NCI-H1417 (cell line): ENCODE measurements around the gene GLIPR1.
"Not testable (repeated sequence)": the region's sequence is repeated elsewhere in the genome, so short reads cannot be mapped to it uniquely, and the experiment has no call there.

Source experiments
- DNase-seq, 3 experiments: peaks; one replicate each; lab custom pipeline; 2025; lab: John Stamatoyannopoulos, UW

GLIPR1 gene

DNA sequence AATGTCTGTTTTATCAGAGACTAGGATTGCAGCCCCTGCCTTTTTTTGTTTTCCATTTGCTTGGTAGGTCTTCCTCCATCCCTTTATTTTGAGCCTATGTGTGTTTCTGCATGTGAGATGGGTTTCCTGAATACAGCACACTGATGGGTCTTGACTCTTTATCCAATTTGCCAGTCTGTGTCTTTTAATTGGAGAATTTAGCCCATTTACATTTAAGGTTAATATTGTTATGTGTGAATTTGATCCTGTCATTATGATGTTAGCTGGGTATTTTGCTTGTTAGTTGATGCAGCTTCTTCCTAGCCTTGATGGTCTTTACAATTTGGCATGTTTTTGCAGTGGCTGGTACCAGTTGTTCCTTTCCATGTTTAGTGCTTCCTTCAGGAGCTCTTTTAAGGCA lies 40.7 kb downstream of the GLIPR1 start:
- not testable (repeated sequence) for DNase-seq

DNA sequence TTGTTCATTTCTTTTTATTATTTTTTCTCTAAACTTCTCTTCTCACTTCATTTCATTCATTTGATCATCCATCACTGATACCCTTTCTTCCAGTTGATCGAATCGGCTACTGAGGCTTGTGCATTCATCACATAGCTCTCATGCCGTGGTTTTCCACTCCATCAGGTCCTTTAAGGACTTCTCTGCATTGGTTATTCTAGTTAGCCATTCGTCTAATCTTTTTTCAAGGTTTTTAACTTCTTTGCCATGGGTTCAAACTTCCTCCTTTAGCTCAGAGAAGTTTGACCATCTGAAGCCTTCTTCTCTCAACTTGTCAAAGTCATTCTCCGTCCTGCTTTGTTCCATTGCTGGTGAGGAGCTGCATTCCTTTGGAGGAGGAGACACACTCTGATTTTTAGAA lies 41.6 kb downstream of the GLIPR1 start:
- DNase-seq, result not testable (repeated sequence)

DNA sequence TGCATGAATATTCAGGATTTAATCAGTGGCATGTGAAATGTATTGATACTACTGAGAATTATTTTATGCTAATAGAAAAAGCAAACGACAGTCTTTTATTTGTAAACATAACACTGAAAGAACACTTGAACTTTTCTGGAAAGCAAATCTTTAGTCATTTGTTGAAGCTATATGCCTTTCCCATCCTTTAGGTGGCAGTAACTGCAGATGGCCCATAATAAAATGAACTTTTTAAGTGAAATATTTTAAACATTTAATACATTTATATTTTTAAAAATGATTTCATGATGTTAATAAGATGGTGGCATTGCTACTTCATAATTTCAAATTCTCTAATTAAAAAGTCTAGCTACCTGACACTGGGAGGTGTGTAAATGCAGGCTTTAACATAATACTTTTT lies 44.7 kb downstream of the GLIPR1 start:
- no peak for DNase-seq

DNA sequence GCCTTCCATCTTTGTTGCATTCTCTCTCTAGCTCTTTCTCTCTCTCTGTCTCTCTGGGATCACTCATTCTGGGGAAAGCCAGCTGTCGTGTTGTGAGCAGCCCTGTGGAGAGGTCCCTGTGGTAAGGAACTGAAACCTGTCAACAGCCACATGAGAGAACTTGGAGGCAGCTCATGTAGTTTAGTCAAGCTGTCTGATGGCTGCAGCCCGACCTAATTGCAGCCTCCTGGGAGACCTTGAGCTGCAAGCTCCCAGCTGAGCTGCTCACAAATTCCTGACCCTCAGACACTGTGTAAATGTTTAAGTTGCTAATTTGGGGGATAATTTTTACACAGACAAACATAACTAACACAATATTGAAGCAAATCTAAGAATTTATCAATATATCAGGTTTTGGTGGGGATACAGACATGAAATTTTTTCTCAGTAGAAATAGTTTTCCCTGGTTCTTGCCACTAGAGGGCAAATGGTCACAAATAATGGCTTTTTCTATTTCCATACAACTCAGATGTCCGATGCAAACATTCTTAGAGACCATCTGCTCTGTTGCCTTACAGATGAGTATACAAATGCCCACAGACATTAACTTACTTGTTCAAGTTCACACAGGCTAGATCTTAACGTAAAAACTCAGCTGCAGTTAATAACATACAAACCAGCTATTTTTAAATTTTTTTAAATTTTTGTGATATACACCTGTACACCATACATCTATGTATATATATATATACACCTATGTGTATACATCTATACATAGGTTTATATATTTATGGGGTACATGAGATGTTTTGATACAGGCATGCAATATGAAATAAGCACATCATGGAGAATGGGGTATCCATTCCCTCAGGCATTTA lies 46.3 kb downstream of the GLIPR1 start:
- DNase-seq, result peak; percentile 59 to 89 (median 65)

DNA sequence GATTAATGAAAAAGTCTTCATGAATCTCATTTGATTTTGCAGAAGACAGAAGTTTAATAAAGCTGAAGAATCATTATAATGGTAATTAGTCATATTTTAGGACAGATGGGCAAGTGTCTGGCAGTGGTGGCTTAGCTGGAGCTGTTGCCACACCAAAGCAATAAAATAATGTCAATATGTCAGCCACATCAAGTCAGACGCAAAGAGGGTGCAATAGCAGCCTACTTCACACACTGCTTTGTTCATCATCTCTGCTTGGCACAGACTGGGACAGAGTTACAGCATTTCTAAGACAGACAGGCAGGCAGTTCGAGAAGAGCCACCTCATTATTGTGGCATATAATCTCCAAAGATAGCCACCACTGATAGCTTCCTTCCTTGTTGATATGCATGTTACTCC lies 47.7 kb downstream of the GLIPR1 start:
- DNase-seq, result peak in 1 of 3 experiments; percentile 58

DNA sequence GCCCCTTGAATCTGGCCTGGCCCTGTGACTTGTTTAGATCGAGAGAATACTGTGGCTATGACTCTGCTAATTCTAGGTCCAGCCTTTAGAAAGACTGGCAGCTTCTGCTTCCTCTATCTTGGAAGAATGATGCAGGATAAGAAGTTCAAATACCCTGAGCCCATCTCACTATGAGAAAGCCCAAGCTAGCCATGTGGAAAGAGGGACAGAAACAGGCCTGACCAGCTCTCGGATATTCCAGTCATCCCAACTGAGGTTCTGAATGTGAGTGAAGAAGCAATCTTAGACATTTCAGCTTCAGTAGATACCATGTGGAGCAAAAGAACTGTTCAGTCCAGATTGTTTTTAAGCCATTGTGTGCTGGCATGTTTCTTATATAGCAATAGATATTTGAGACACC lies 48.1 kb downstream of the GLIPR1 start:
- DNase-seq, result no peak

DNA sequence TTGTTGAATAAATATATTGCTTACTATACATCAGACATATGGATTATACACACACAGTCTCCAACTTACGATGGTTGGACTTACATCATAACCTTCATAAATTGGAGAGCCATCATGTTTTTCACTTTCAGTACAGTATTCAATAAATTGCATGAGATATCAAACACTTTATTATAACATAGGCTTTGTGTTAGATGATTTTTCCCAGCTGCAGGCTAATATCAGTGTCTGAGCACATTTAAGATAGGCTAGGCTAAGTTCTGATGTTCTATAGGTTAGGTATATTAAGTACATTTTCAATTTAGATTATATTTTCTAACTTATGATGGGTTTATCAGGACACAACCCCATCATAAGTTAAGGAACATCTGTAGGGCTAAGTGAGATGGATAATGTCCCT lies 48.8 kb downstream of the GLIPR1 start:
- DNase-seq, result no peak

DNA sequence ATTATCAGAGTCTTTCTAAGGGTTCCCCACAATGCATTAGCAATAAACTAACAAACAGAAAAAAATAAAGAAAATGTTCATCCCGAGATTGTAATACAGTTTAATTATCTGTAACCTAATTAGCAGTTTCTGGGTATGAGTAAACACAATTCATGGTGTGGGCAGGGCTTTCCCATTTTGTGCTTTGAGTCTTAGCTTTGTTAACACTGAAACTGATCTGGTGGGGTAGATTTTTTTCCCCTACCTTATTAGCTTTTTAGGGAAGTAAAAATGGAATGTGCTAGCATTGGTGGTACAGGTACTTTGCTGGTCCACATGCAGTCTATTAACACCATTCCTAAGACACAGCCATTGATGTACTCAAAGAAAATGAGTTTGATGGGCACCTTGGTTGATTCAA lies 49.3 kb downstream of the GLIPR1 start:
- DNase-seq, result peak in 2 of 3 experiments; percentile 22 to 39

DNA sequence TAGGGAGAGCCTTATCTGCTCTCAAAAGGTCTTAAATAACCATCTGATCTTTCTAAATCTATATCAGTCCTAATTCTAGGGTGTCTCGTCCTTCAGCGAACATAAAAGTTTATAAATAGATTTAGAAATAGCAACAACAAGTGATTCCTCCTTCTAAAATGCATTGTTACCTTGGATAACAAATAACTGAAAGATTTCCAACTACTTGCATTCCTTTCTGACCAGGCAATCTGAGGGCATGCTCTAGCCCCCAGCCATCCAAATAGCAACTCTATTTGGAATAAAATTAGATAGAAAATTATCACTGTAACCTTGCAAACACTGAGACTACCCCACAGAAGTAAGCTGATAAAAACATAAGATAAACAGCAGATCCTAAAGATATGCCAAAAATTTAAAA lies 52.7 kb downstream of the GLIPR1 start:
- DNase-seq, result no peak

DNA sequence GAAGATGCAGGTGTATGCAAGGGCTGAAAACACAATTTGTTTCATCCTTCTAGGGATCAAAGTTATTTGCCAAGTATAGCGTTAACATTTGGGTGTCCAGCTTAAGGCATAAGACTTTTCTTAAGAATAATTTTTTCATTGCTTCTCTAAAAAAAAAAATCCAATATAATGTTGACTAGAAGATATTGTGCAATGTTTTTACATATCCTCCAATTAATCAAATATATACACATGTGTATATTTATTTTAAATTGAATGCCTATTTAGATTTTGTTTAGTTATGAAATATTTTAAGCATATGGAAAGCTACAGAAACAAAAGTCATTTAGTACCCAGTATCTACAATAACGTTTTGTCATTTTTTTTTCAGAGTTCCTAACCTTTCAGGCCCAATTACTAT lies 59.3 kb downstream of the GLIPR1 start:
- no peak for DNase-seq

DNA sequence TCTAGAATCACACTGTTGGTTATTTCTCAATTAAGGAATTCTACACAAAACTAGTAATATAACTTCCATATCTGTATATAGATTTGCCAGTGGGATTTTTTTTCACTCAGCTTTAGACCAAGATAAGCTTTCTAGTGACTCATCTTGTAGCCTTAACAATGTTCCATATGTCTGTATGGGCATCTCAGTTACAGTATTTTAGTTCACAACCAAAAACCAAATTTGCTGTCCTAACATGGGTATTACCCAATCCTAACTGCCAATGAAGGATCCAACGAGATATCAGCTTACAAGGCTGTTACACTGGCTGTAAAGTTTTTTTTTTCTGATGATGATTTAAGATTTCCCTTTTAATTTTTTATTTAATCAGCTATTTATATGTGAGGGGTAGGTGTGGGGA lies 62.4 kb downstream of the GLIPR1 start:
- no peak for DNase-seq

DNA sequence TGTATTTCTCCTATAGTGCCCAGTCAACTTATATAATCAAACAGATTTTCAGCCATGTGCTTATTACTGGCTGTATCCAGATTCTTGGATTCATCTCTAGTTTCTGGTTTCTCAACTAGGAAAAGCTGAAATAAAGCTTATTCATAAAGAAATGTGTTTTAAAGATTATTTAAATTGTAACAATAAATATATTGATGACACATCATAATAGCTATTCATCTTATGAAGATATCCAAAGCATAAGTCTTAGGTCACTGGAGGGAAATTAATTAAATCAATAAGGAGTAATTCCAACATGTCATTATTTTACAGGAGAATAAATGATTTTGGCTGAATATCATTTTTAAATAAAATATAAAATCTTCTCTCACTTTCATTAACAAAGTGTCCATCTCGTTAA lies 63.0 kb downstream of the GLIPR1 start:
- DNase-seq, result no peak

DNA sequence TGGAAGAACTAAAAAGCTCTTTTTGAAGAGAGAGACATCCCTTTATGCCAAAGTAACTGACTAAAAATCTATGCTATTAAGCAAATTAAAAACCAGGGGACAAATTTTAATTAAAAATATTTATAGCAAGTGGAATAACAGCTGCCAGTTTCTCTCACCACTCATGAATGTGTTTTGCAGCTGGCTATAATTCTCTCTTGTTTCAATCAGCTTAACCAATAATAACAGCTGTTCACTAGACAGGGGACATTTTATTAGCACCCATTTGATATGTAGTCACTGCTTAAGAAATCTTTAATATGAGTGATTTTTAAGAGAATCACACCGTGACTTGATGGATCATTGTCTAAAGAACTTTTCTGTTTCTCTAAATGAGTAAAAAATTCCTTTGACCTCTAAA lies 65.1 kb downstream of the GLIPR1 start:
- DNase-seq, result peak in 1 of 3 experiments; percentile 47

DNA sequence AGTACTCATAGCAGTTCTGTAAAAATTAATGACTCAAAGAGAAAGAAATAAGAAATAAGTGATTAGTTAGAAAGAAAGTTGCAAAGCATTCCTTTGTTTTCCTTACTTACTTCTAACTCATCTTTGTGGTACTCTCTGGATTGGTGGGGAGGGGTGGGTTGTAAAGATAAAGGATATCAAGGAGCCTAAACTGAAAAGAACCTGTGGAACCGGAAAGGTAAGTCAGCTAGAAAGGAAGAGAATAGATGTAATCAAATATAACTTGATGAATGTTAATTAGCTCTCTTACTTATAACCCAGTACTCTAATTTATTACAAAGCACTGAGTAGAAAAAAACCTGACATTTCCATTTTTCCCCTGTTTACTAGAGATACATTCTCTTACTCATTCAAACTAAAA lies 68.3 kb downstream of the GLIPR1 start:
- DNase-seq, result peak in 2 of 3 experiments; percentile 19 to 63

DNA sequence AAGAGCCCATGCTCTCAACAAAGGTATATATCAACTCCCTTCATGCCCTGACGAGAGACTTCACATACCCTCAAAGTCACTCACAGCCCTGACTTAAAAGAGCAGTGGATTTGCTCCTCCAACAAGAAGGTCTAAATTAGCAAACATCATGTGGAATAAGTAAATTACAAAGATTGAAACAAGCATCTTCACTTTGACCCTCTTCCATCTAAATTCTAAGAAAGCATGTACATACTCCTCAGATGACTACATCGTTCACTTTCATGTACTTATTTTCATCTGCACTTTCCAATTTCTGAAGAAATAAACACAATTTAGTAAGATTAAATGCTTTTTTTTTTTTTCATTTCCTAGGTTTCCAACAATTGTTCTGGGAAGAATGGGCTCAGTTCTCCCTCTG lies 69.4 kb downstream of the GLIPR1 start:
- DNase-seq, result no peak

DNA sequence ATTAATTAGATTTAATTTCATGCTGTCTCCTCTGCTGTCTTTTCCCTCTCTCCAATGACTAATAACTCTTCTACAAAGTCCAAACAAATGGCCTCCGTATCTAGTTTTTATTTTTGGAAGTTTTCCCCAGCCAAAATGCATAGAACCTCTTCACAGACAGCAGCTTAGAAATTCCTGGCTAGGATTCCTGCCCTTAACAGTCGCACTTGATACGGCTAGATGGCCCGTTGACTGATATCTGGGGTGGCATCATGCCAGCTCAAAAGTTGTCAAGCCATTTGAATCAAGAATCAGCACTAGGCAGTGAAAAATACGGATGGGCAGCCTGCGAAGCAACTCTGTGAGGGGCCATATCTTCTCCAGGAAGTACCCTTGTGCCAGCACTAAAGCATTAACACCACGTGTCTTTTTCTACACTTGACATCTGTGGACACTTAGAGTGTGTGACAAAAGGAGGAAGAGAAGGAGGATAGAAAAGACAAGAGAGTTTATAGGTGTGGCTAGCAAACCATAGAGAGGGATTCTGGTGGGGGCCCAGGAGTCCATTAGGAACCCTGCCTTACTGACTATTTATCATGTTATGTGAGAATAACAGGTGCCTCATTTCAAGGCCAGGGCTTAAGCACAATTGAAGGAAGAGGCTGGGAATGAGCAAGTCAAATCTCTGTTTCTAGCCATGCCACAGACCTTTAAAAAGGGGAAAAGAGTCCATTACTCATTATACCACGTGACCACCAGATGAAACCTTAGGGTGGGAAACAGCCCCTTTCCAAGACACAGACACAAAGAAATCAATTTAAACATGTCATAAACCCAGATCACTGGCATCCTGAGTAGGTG lies 70.1 kb downstream of the GLIPR1 start:
- peak in 2 of 3 experiments; percentile 26 to 48 for DNase-seq

DNA sequence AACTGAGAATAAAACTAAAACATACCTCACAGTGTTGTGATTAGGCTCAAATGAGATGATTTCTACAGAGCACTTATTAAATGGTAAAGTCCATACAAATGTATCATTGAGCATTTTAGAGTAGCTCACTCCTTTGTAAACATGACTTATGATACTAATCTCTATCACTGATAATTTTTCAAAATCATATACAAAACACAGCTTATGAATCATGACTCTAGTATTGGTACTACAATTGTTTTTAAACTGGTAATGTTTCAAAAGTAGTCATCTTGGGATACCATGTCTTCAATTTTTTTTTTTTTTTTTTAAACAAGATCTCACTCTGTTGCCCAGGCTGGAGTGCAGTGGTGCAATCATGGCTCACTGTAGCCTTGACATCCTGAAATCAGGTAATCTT lies 70.9 kb downstream of the GLIPR1 start:
- no peak for DNase-seq

DNA sequence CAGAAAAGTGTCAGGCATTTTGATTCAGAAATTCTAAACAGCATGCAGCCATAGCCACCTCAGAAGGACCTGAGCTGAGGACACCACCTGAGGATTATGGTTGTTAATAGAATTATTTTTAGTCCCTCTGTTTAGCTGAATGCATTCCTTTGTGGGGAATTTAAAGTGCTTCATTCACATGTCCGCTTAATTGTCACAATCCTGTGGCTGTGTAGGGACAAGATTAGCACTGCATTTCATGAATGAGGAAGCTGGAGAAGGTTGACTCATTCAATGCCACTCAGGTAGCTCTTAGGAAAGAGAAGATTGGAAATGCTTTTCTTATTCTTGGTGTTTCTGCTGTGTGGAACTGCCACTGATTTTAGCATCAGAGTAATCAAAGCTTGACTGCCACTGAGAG lies 72.8 kb downstream of the GLIPR1 start:
- no peak for DNase-seq
